Mesenchymal stem cell (in vitro differentiated cells and primary cell): ENCODE measurements around the gene SV2C.

Experiments
- DNase-seq: peaks from one replicate; pipeline ENCODE4 v3.0.0-alpha.2; 2013
- H2AFZ ChIP-seq: one replicate; pipeline ENCODE4 v1.6.1; 2013; ENCODE audit warnings: low read depth, mild to moderate bottlenecking, control low read depth, inconsistent platforms, low read length, moderate library complexity
- H2AK5ac ChIP-seq: 2 replicates; pipeline ENCODE4 v1.6.1; 2013; ENCODE audit warnings: low read length, moderate library complexity, mild to moderate bottlenecking, inconsistent platforms; ENCODE audit not compliant: severe bottlenecking
- H2BK120ac ChIP-seq: one replicate; pipeline ENCODE4 v1.6.1; 2013; ENCODE audit warnings: low read depth, mild to moderate bottlenecking, inconsistent platforms, low read length, moderate library complexity
- H2BK12ac ChIP-seq, 2 experiments: one replicate each; pipeline ENCODE4 v1.6.1; 2013; ENCODE audit warnings: inconsistent platforms in 2 of 2, low read length in 2 of 2, mild to moderate bottlenecking in 2 of 2, moderate library complexity in 2 of 2, control low read depth in 1 of 2
- H2BK15ac ChIP-seq: one replicate; pipeline ENCODE4 v1.6.1; 2013; ENCODE audit warnings: mild to moderate bottlenecking, low read depth, inconsistent platforms; ENCODE audit not compliant: poor library complexity, severe bottlenecking
- H2BK5ac ChIP-seq: 2 replicates; pipeline ENCODE4 v1.6.1; 2013; ENCODE audit warnings: low read depth, mild to moderate bottlenecking, low read length, control low read depth, inconsistent platforms; ENCODE audit not compliant: poor library complexity, severe bottlenecking
- H3K14ac ChIP-seq, 2 experiments: one replicate each; pipeline ENCODE4 v1.6.1; 2013; ENCODE audit warnings: inconsistent platforms in 2 of 2, low read length in 2 of 2, control low read depth in 1 of 2, mild to moderate bottlenecking in 1 of 2, moderate library complexity in 1 of 2
- H3K18ac ChIP-seq, 2 experiments: one replicate each; pipeline ENCODE4 v1.6.1; 2013; ENCODE audit warnings: inconsistent platforms in 2 of 2, low read length in 2 of 2, control low read depth in 1 of 2, low read depth in 1 of 2, mild to moderate bottlenecking in 1 of 2
- H3K23ac ChIP-seq, 2 experiments: one replicate each; pipeline ENCODE4 v1.6.1; 2013; ENCODE audit warnings: inconsistent platforms in 2 of 2, low read length in 2 of 2, mild to moderate bottlenecking in 2 of 2, moderate library complexity in 2 of 2, control low read depth in 1 of 2
- H3K27ac ChIP-seq: 2 replicates; pipeline ENCODE4 v1.5.1; 2013; ENCODE audit warnings: mild to moderate bottlenecking, moderate library complexity, low read length, control low read depth, inconsistent platforms; ENCODE audit not compliant: poor library complexity, severe bottlenecking
- H3K27me3 ChIP-seq, 2 experiments: 2 replicates each; pipeline versions ENCODE4 v1.6.1 to v1.7.0; 2013; ENCODE audit warnings: low read length in 2 of 2, mild to moderate bottlenecking in 2 of 2, moderate library complexity in 2 of 2, control low read depth in 1 of 2, inconsistent platforms in 1 of 2; ENCODE audit not compliant: control insufficient read depth in 1 of 2, insufficient read depth in 1 of 2
- H3K36me3 ChIP-seq, 2 experiments: 2 replicates each; pipeline versions ENCODE4 v1.6.1 to v1.7.0; 2013; ENCODE audit warnings: low read length in 2 of 2, control low read depth in 1 of 2, inconsistent platforms in 1 of 2, low read depth in 1 of 2, mild to moderate bottlenecking in 1 of 2; ENCODE audit not compliant: insufficient read depth in 2 of 2, control insufficient read depth in 1 of 2
- H3K4ac ChIP-seq, 2 experiments: one replicate each; pipeline ENCODE4 v1.6.1; 2013; ENCODE audit warnings: inconsistent platforms in 2 of 2, low read length in 2 of 2, mild to moderate bottlenecking in 2 of 2, moderate library complexity in 2 of 2, control low read depth in 1 of 2, low read depth in 1 of 2
- H3K4me1 ChIP-seq: 2 replicates; pipeline ENCODE4 v1.6.1; 2013; ENCODE audit warnings: low read depth, low read length, control low read depth; ENCODE audit not compliant: control insufficient read depth, insufficient read depth
- H3K4me2 ChIP-seq: 2 replicates; pipeline ENCODE4 v1.6.1; 2013; ENCODE audit warnings: low read length, mild to moderate bottlenecking, inconsistent platforms; ENCODE audit not compliant: poor library complexity, severe bottlenecking
- H3K4me3 ChIP-seq, 2 experiments: 2 replicates each; pipeline versions ENCODE4 v1.5.1 to v1.7.0; 2013; ENCODE audit warnings: low read length in 2 of 2, mild to moderate bottlenecking in 2 of 2, control low read depth in 1 of 2, low read depth in 1 of 2; ENCODE audit not compliant: insufficient read depth in 1 of 2
- H3K79me1 ChIP-seq: replicated peaks from 2 replicates; pipeline ENCODE4 v1.6.1; 2013; ENCODE audit warnings: mild to moderate bottlenecking, control low read depth, low read length, inconsistent platforms; ENCODE audit not compliant: poor library complexity, severe bottlenecking
- H3K9ac ChIP-seq: 2 replicates; pipeline ENCODE4 v1.7.0; 2013; ENCODE audit warnings: mild to moderate bottlenecking, low read length, moderate library complexity
- H3K9me3 ChIP-seq: 2 replicates; pipeline ENCODE4 v1.7.0; 2013; ENCODE audit warnings: mild to moderate bottlenecking, low read length; ENCODE audit not compliant: control insufficient read depth
- H4K8ac ChIP-seq: one replicate; pipeline ENCODE4 v1.6.1; 2013; ENCODE audit warnings: inconsistent platforms, mild to moderate bottlenecking, low read length, moderate library complexity
- H4K91ac ChIP-seq: one replicate; pipeline ENCODE4 v1.6.1; 2013; ENCODE audit warnings: mild to moderate bottlenecking, low read length, inconsistent platforms
- WGBS: methylation state at CpG from one replicate; pipeline ENCODE4 v1.1.7; 2013; ENCODE audit warnings: mixed read lengths; 5-methylcytosine and 5-hydroxymethylcytosine counted together

SV2C gene

DNA sequence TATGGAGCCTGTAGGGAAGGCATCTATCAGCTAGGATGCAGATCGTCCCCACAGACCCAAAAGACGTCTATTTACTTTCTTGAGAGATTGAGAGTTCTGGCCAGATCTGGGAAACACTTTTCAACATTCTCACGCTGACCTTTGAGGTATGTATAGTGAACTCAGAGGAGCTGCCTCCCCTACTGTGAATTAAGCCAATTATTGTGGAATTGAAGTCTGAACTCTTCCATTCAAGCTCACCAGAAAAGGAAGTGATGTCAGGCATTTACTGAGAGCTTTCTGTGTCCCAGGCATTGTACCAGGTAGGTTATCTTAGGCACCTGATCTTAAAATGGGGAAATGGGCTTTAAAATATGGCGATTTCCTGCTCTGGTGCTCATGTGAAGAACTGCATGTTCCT, 136.5 kb downstream of the SV2C start:
- Histone ChIP-seq H2AFZ (no peak overlapping the region), H3K27me3 (no peaks in the 10 kb centered on the region), H3K4me3 (no peak overlapping the region), H3K4ac (no peak overlapping the region), H3K27ac (no peak overlapping the region), H3K14ac (no peak overlapping the region), H2BK12ac (no peak overlapping the region), H4K91ac (no peak overlapping the region), H2BK15ac (no peak overlapping the region), H3K18ac (no peak overlapping the region), H2BK5ac (no peak overlapping the region), H3K79me1 (no peaks in the 10 kb centered on the region), H3K23ac (no peak overlapping the region), H3K4me1 (no peaks in the 10 kb centered on the region), H4K8ac (no peak overlapping the region), H3K9ac (no peak overlapping the region), H3K9me3 (no peaks in the 10 kb centered on the region), H2BK120ac (no peak overlapping the region), H3K36me3 (no peaks in the 10 kb centered on the region), H3K4me2 (no peak overlapping the region), H2AK5ac (no peak overlapping the region)
- WGBS = 86% methylated on average over 4 of the region's 4 CpGs
- no peak for DNase-seq

DNA sequence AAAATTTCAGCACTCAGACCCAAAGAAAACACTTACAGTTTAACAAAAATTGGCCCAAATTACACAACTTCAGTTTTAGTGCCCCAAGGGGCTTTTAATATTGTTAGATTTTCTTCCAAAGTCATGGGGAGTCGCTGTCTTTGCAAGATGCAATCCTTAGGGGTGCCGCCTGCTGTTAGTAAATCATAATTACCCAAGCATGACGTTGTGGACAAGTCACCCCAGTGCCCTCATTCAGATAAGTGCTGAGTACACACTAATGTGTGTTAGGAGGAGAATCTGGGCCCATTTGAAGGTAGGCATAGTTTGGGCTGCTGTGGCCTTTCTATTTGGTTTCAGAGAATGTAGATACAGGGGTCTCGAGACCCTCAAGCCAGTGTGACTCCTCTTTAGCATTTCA, 138.1 kb downstream of the SV2C start:
- Histone ChIP-seq H3K4ac (no peak overlapping the region), H2BK12ac (no peak overlapping the region), H3K18ac (no peak overlapping the region), H3K36me3 (no peaks in the 10 kb centered on the region), H2BK5ac (no peak overlapping the region), H3K79me1 (no peaks in the 10 kb centered on the region), H3K14ac (no peak overlapping the region), H2BK15ac (no peak overlapping the region), H3K23ac (no peak overlapping the region), H2BK120ac (no peak overlapping the region), H2AFZ (no peak overlapping the region), H3K27me3 (peaks cover 0 to 10% of the 10 kb centered on the region in 2 experiments), H3K9ac (no peak overlapping the region), H4K8ac (no peak overlapping the region), H3K9me3 (no peaks in the 10 kb centered on the region), H3K4me2 (no peak overlapping the region), H2AK5ac (no peak overlapping the region), H3K4me1 (no peaks in the 10 kb centered on the region), H3K27ac (no peak overlapping the region), H4K91ac (no peak overlapping the region), H3K4me3 (no peak overlapping the region)
- DNase-seq = no peak
- WGBS = 59% methylated on average over 4 of the region's 4 CpGs

DNA sequence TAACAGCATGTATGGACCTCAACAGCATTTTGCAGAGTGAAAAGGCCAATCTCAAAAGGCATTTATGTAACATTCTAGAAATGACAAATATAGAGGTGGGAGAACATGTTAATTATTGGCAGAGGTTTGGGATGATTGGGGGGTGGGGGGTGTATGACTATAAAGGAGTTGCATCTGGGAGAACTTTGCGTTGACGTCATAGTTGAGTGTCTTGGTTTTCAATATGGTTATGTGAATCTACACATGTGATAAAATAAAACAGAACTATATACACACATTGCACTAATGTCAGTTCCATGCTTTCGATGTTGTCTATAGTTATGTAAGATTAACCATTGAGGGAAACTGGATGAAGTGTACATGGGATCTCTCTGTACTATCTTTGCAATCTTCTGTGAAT, 139.1 kb downstream of the SV2C start:
- Histone ChIP-seq H3K14ac (no peak overlapping the region), H2AK5ac (no peak overlapping the region), H3K79me1 (no peaks in the 10 kb centered on the region), H3K9ac (no peak overlapping the region), H2BK15ac (no peak overlapping the region), H3K18ac (no peak overlapping the region), H3K23ac (no peak overlapping the region), H3K4me3 (no peak overlapping the region), H4K91ac (no peak overlapping the region), H3K4ac (no peak overlapping the region), H3K4me1 (no peaks in the 10 kb centered on the region), H3K4me2 (no peak overlapping the region), H4K8ac (no peak overlapping the region), H2BK12ac (no peak overlapping the region), H2AFZ (no peak overlapping the region), H2BK120ac (no peak overlapping the region), H3K27me3 (peaks cover 0 to 12% of the 10 kb centered on the region in 2 experiments), H2BK5ac (no peak overlapping the region), H3K9me3 (no peaks in the 10 kb centered on the region), H3K36me3 (no peaks in the 10 kb centered on the region), H3K27ac (no peak overlapping the region)
- no peak for DNase-seq
- WGBS = 93% methylated on average over 3 of the region's 3 CpGs

DNA sequence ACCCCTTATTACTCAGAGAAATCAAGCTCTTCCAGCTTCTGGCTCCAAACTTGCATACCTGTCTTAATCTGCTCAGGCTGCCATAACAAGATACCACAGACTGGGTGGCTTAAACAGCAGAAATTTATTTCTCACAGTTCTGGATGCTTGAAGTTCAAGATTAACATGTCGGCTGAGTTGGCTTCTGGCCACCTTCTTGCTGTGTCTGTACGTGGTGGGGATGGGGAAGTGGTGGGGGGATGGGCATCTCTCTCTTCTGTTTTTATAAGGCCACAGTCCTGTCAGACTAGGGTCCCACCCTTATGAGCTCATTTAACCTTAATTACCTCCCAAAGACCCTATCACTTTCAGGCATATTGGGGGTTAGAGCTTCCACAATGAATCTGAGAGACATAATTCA, 140.5 kb downstream of the SV2C start:
- Histone ChIP-seq H3K4me1 (peaks cover 5% of the 10 kb centered on the region), H2BK12ac (no peak overlapping the region), H3K79me1 (no peaks in the 10 kb centered on the region), H3K23ac (no peak overlapping the region), H3K27ac (no peak overlapping the region), H3K9me3 (no peaks in the 10 kb centered on the region), H2AFZ (no peak overlapping the region), H2AK5ac (no peak overlapping the region), H4K8ac (no peak overlapping the region), H2BK5ac (no peak overlapping the region), H3K4ac (no peak overlapping the region), H3K36me3 (no peaks in the 10 kb centered on the region), H3K14ac (no peak overlapping the region), H3K18ac (no peak overlapping the region), H3K9ac (no peak overlapping the region), H3K4me3 (no peak overlapping the region), H2BK15ac (no peak overlapping the region), H3K27me3 (peaks cover 0 to 21% of the 10 kb centered on the region in 2 experiments), H2BK120ac (no peak overlapping the region), H3K4me2 (no peak overlapping the region), H4K91ac (no peak overlapping the region)
- DNase-seq = no peak
- WGBS = 96% methylated on average over 2 of the region's 2 CpGs
